Bronchial epithelial cell (primary cell): ENCODE results near the gene CHN1. TPM values are rescaled to one million over a fixed set of nuclear protein-coding genes. Genes with fewer than 3 reads are reported as not detected.
A peak's percentile ranks its signal among the peaks of the same experiment; 100 is the strongest.

Experiments used
- DNase-seq: peaks from one replicate; pipeline ENCODE4 v3.0.0-alpha.2; 2010; ENCODE audit warnings: low read depth
- FAIRE-seq: peaks from 2 replicates; lab custom pipeline; 2011; peaks lifted over from hg19 to GRCh38; lab: Jason Lieb, UNC
- H3K27me3 ChIP-seq: 2 replicates; pipeline ENCODE4 v1.5.1; 2011; ENCODE audit warnings: low read length; ENCODE audit not compliant: control insufficient read depth, insufficient read depth
- H3K36me3 ChIP-seq: 2 replicates; pipeline ENCODE4 v1.5.1; 2011; ENCODE audit warnings: low read length; ENCODE audit not compliant: control insufficient read depth, insufficient read depth
- H3K4me3 ChIP-seq: 2 replicates; pipeline ENCODE4 v1.5.1; 2011; ENCODE audit warnings: mild to moderate bottlenecking, low read depth, low read length, control low read depth
- CTCF ChIP-seq: IDR thresholded peaks from 2 replicates; pipeline ENCODE4 v1.5.1; 2011; ENCODE audit warnings: mild to moderate bottlenecking, moderate library complexity, low read length, control low read depth, inconsistent platforms; ENCODE audit not compliant: insufficient read depth, severe bottlenecking
- total RNA-seq: library from RNA; depleted of rRNA; stranded (reverse); fragments of >200 nt; gene quantifications from 2 replicates; pipeline ENCODE4 v1.2.1, GENCODE V29; 2014

Gene CHN1
- total RNA-seq, 1 donor from 2014 or later: 2.6 TPM

GRCh38 chr2:174967086-174967485 is 38.1 kb downstream of the CHN1 start:
- FAIRE-seq: no peak
- DNase-seq: no peak
- Histone ChIP-seq H3K4me3 (no peak overlapping the region), H3K36me3 (no peaks in the 10 kb centered on the region), H3K27me3 (no peaks in the 10 kb centered on the region)
- TF ChIP-seq CTCF: no peak

GRCh38 chr2:174965992-174966744 is 39.0 kb downstream of the CHN1 start:
- Histone ChIP-seq H3K36me3 (no peaks in the 10 kb centered on the region), H3K4me3 (no peak overlapping the region), H3K27me3 (no peaks in the 10 kb centered on the region)
- DNase-seq (peak; percentile 39), FAIRE-seq (no peak)
- no peak for TF ChIP-seq CTCF

GRCh38 chr2:174965551-174965950 is 39.6 kb downstream of the CHN1 start:
- Histone ChIP-seq H3K4me3 (no peak overlapping the region), H3K36me3 (no peaks in the 10 kb centered on the region), H3K27me3 (no peaks in the 10 kb centered on the region)
- no peak for TF ChIP-seq CTCF
- DNase-seq (no peak), FAIRE-seq (no peak)

GRCh38 chr2:174964404-174964803 is 40.8 kb downstream of the CHN1 start:
- no peaks in the 10 kb centered on the region for H3K36me3 ChIP-seq
- DNase-seq: no peak
- TF ChIP-seq CTCF: no peak
- H3K4me3 ChIP-seq: no peak overlapping the region
- H3K27me3 ChIP-seq: no peaks in the 10 kb centered on the region
- no peak for FAIRE-seq

GRCh38 chr2:174963437-174964400 is 41.5 kb downstream of the CHN1 start:
- FAIRE-seq (no peak), DNase-seq (no peak)
- Histone ChIP-seq H3K4me3 (no peak overlapping the region), H3K36me3 (no peaks in the 10 kb centered on the region), H3K27me3 (no peaks in the 10 kb centered on the region)
- no peak for TF ChIP-seq CTCF
